Endothelial cell of umbilical vein (primary cell): ENCODE measurements around the gene BABAM2. TPM values are rescaled to one million over a fixed set of nuclear protein-coding genes. Genes with fewer than 3 reads are reported as not detected.

Experiments
- BruUV-seq: library from RNA; stranded (reverse); fragments of 400-500 nt; replicated peaks from 2 replicates; lab custom pipeline; 2021; lab: Mats Ljungman, UMichigan
- CTCF ChIA-PET: fragments of 300-600, 350-600 bp; sonication (Branson Sonifier 250); formaldehyde crosslinking; loops from one replicate; lab custom pipeline; 2021; ENCODE audit warnings: antibody characterized with exemption, inconsistent platforms; lab: Charles Lee
- POLR2A ChIA-PET: fragments of 300-600, 350-600 bp; sonication (Branson Sonifier 250); formaldehyde crosslinking; loops from one replicate; lab custom pipeline; 2021; ENCODE audit warnings: antibody characterized with exemption, inconsistent platforms; lab: Charles Lee
- DNase-seq: peaks from one replicate; pipeline ENCODE4 v3.0.0-alpha.2; 2011; ENCODE audit warnings: low read depth, low spot score
- FAIRE-seq: peaks from 2 replicates; lab custom pipeline; 2011; peaks lifted over from hg19 to GRCh38; lab: Jason Lieb, UNC
- H2AFZ ChIP-seq: 2 replicates; pipeline ENCODE4 v1.6.0; 2012; ENCODE audit warnings: low read depth, low read length, control low read depth, inconsistent platforms
- H3K27ac ChIP-seq: 2 replicates; pipeline ENCODE4 v1.5.1; 2011; ENCODE audit warnings: low read depth, mild to moderate bottlenecking, control low read depth, low read length, moderate library complexity; ENCODE audit not compliant: insufficient read depth
- H3K27me3 ChIP-seq, 2 experiments: 2 replicates each; pipeline versions ENCODE4 v1.6.0 to v1.6.1; 2011; ENCODE audit warnings: low read length in 2 of 2, mixed read lengths in 1 of 2; ENCODE audit not compliant: control insufficient read depth in 2 of 2, insufficient read depth in 2 of 2
- H3K36me3 ChIP-seq, 2 experiments: 2 replicates in 1 of 2; 3 replicates in 1 of 2; pipeline ENCODE4 v1.5.1; 2011; ENCODE audit warnings: low read length in 2 of 2, mild to moderate bottlenecking in 1 of 2, moderate library complexity in 1 of 2; ENCODE audit not compliant: control insufficient read depth in 2 of 2, insufficient read depth in 2 of 2; ENCODE audit errors: extremely low read depth in 1 of 2
- H3K4me1 ChIP-seq: 3 replicates; pipeline ENCODE4 v1.5.1; 2011; ENCODE audit warnings: mild to moderate bottlenecking, low read length; ENCODE audit not compliant: control insufficient read depth, insufficient read depth; ENCODE audit errors: extremely low read depth
- H3K4me2 ChIP-seq: 2 replicates; pipeline ENCODE4 v1.6.1; 2011; ENCODE audit warnings: low read length, control low read depth, mixed read lengths; ENCODE audit not compliant: insufficient read depth
- H3K4me3 ChIP-seq, 3 experiments: fragments of 200-600 bp in 1 of 3; sonication (generic), shearing (Covaris generic) in 1 of 3; replicated peaks in 1 of 3; 2 replicates each; pipeline ENCODE4 v1.5.1; 2011 to 2016; ENCODE audit warnings: control low read depth in 3 of 3, low read length in 3 of 3, mild to moderate bottlenecking in 2 of 3, inconsistent platforms in 1 of 3, low read depth in 1 of 3, moderate library complexity in 1 of 3; ENCODE audit not compliant: insufficient read depth in 1 of 3
- H3K79me2 ChIP-seq: 2 replicates; pipeline ENCODE4 v1.6.0; 2012; ENCODE audit warnings: low read length, inconsistent platforms; ENCODE audit not compliant: control insufficient read depth, insufficient read depth
- H3K9ac ChIP-seq: replicated peaks from 2 replicates; pipeline ENCODE3; 2011; ENCODE audit warnings: low read length, control low read depth; ENCODE audit not compliant: insufficient read depth; ENCODE audit errors: extremely low read depth
- H3K9me1 ChIP-seq: replicated peaks from 3 replicates; pipeline ENCODE4 v1.6.0; 2011; ENCODE audit warnings: mild to moderate bottlenecking, low read length; ENCODE audit not compliant: control insufficient read depth, insufficient read depth; ENCODE audit errors: extremely low read depth
- H3K9me3 ChIP-seq: replicated peaks from 2 replicates; pipeline ENCODE4 v1.5.1; 2012; ENCODE audit warnings: low read length, inconsistent platforms; ENCODE audit not compliant: control insufficient read depth, insufficient read depth
- H4K20me1 ChIP-seq: replicated peaks from 2 replicates; pipeline ENCODE3; 2011; ENCODE audit warnings: mild to moderate bottlenecking, low read length; ENCODE audit not compliant: control insufficient read depth, insufficient read depth; ENCODE audit errors: extremely low read depth
- CTCF ChIP-seq, 2 donors: IDR thresholded peaks; 1 replicate in 1 of 2; 2 replicates in 1 of 2; pipeline ENCODE4 v1.5.1; 2011; ENCODE audit warnings: low read length in 2 of 2, mild to moderate bottlenecking in 2 of 2, moderate library complexity in 2 of 2, control low read depth in 1 of 2, inconsistent platforms in 1 of 2, low read depth in 1 of 2; ENCODE audit not compliant: insufficient read depth in 1 of 2; ENCODE audit errors: extremely low read depth in 1 of 2
- EZH2 ChIP-seq: IDR thresholded peaks from 2 replicates; pipeline ENCODE4 v1.6.1; 2012; ENCODE audit warnings: borderline replicate concordance, low read depth, mild to moderate bottlenecking, moderate library complexity, low read length, inconsistent platforms; ENCODE audit not compliant: severe bottlenecking
- FOS ChIP-seq: IDR thresholded peaks from 2 replicates; pipeline ENCODE4 v1.6.1; 2011; ENCODE audit warnings: mild to moderate bottlenecking, low read length, moderate library complexity, borderline replicate concordance; ENCODE audit not compliant: insufficient read depth
- GATA2 ChIP-seq: IDR thresholded peaks from 2 replicates; pipeline ENCODE4 v1.7.0; 2011; ENCODE audit warnings: low read depth, mild to moderate bottlenecking, moderate library complexity, mixed read lengths, low read length; ENCODE audit not compliant: insufficient read length, insufficient read depth
- JUN ChIP-seq: IDR thresholded peaks from 2 replicates; pipeline ENCODE4 v1.6.1; 2011; ENCODE audit warnings: borderline replicate concordance, low read depth; ENCODE audit not compliant: insufficient read length, insufficient read depth
- MAX ChIP-seq: IDR thresholded peaks from 2 replicates; pipeline ENCODE4 v1.6.1; 2011; ENCODE audit not compliant: insufficient read depth, insufficient read length
- MYC ChIP-seq: IDR thresholded peaks from one replicate; pipeline ENCODE4 v1.6.1; 2011; ENCODE audit warnings: mild to moderate bottlenecking, low read depth, low read length
- POLR2A ChIP-seq: IDR thresholded peaks from 2 replicates; pipeline ENCODE4 v1.6.1; 2012; ENCODE audit warnings: low read depth, mild to moderate bottlenecking, control low read depth, low read length
- POLR2AphosphoS5 ChIP-seq: IDR thresholded peaks from 2 replicates; pipeline ENCODE4 v1.6.1; 2012; ENCODE audit warnings: low read depth, mild to moderate bottlenecking, control low read depth, low read length, moderate library complexity; ENCODE audit not compliant: insufficient read depth
- dilution Hi-C: fragments of 300-500 bp; cut with MboI; formaldehyde crosslinking; loops from one replicate; pipeline ENCODE4 v1.15.0; 2019; ENCODE audit warnings: low sequenced_read_pairs; ENCODE audit not compliant: extremely low pct_ligation_motif_present
- intact Hi-C: fragments of 100-400 bp; cut with micrococcal nuclease; formaldehyde crosslinking; loops from one replicate; pipeline ENCODE4 v1.10.0; 2022
- polyA plus RNA-seq, 4 experiments: library from polyadenylated mRNA; depleted of rRNA in 3 of 4; stranded (reverse) in 3 of 4; unstranded in 1 of 4; fragments of >200 nt; gene quantifications; 2 replicates each; pipeline versions ENCODE4 v1.2.1 to v1.2.3, GENCODE V29; 2011 to 2012; ENCODE audit warnings: missing spikeins in 1 of 4
- total RNA-seq: library from RNA; stranded (reverse); gene quantifications from 2 replicates; pipeline ENCODE4 v1.2.3, GENCODE V29; 2021

The BABAM2 gene
- total and polyA plus RNA-seq, 2 donors (not counting 3 experiments of a cell fraction or from before 2014, with no cell fraction given): 19.9 to 27.6 TPM

- no peak for DNase-seq
- TF ChIP-seq POLR2AphosphoS5 (no peak), MYC (no peak), POLR2A (no peak), EZH2 (no peak), GATA2 (no peak), JUN (no peak), CTCF (IDR thresholded peaks at IDR 0.05; ENCODE audit: extremely low read depth in 1 of 2, insufficient read depth in 1 of 2, low read depth in 1 of 2, low read length in 2 of 2) (no peak), MAX (no peak), FOS (no peak)
- dilution Hi-C loops: no loop called here
- H3K4me3 ChIP-seq: no peak overlapping the region
- no peak overlapping the region for H3K9ac ChIP-seq
- no peaks in the 10 kb centered on the region for H4K20me1 ChIP-seq
- H3K79me2 ChIP-seq: no peaks in the 10 kb centered on the region
- BruUV-seq: no TSS peak
- no peak for FAIRE-seq
- ChIA-PET POLR2A (no interaction called here), CTCF (interaction anchor here (1.6 kb wide), 1 partner anchor 67 kb away, joined by 5 read pairs; no protein-coding TSS in a partner anchor)
- no peak overlapping the region for H2AFZ ChIP-seq
- H3K4me2 ChIP-seq: no peak overlapping the region
- H3K36me3 ChIP-seq: no peaks in the 10 kb centered on the region
- H3K4me1 ChIP-seq: no peaks in the 10 kb centered on the region
- no peaks in the 10 kb centered on the region for H3K9me3 ChIP-seq
- intact Hi-C loops: no loop called here
- H3K27me3 ChIP-seq: no peaks in the 10 kb centered on the region
- H3K27ac ChIP-seq: no peak overlapping the region
- H3K9me1 ChIP-seq: no peaks in the 10 kb centered on the region
Observed at GRCh38 chr2:28071221-28071620, 180.7 kb downstream of the BABAM2 start.
